Nucleus accumbens (tissue), 56 donors: ENCODE measurements around the gene SLC16A9.

ENCODE experiments used
- DNase-seq, 56 donors: peaks; one replicate each; lab custom pipeline; 2025; lab: John Stamatoyannopoulos, UW

Gene SLC16A9

DNA sequence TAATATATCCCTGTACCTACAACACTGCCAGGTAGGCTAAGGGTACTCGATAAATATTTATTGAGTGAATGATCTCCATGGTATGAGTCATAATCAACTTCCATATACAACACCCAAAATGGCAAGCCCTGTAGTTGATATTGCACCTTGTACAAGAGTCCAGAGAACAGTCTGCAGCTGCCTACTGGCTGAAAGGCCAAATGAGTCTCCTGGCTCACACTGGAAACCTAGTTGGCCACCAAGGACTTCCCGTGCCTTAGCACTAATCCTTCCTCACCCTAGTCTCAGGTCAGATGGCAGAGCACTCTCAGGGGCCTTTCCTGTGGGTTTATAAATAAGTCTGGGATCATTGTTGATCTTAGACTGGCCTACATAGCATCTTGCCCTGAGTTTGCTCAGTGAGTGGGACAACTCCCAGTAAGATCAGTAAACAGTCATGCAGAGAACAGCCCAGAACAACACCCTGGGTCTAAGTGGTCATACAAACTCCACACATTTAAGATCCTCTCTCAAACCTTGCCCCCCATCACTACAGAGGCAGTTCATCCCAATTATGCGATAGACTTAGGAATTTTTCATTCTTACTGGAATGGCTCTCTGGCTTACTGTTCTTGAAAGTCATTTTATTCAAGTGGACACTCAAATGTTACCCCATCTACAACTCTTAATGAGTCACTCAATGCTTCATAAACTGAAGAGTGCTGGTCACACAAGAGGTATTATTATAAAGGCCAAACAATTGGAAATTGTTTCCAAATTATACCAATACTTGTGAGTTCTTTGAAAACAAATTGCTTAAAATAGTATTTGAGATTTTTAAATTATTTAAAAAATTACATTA, 14.7 kb upstream of the SLC16A9 start:
- DNase-seq = no peak

DNA sequence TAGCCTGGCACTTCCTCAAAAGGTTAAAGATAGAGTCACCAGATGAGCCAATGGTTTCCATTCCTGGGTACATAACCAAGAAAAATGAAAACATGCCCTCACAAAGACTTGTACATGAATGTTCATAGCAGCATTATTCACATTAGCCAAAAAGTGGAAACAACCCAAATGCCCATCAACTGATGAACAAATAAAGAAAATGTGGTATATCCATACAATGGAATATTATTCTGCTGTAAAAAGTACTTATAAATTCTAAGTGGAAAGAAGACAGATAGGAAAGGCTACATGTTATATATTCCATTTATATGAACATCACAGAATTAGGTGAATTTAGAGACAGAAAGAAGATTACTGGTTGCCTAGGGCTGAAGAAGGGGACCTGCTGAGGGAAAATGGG, 10.7 kb upstream of the SLC16A9 start:
- DNase-seq = no peak

DNA sequence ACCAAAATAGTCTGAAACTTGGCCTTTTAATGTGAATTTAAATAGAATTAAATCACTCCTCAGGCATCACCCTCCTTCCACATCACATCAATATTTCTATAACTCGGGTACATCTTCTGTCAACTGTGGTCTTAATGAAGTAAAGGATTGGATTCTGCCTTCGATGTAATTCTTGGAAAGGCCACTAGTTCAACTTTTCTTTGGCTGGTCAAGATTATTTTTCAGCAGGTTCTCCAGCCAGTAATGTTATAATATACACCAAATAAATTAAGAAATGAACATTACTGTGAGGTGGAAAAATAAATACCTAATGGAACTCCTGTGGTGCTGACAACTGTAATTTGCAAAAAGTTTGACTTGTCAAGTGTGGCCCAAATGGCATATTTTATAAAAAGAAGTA, 9.7 kb upstream of the SLC16A9 start:
- no peak for DNase-seq

DNA sequence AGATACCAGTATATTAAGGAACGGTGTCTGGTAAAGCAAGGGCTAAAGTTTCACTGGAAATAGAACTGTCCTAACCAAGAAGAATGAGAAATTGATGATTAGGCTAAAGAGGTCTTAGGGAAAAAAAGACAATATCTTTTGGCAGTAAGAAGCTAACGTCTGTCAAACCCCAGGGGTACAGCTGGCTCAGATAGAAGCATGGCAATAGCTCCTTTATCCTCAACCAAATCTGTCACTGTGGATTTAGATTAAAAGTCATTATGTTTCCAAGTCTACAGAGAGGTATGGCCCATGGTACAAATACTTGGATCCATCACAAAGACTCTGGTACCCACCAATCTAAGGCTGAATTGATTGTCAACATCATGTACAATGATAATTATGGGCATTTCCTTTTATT, 8.6 kb upstream of the SLC16A9 start:
- no peak for DNase-seq

DNA sequence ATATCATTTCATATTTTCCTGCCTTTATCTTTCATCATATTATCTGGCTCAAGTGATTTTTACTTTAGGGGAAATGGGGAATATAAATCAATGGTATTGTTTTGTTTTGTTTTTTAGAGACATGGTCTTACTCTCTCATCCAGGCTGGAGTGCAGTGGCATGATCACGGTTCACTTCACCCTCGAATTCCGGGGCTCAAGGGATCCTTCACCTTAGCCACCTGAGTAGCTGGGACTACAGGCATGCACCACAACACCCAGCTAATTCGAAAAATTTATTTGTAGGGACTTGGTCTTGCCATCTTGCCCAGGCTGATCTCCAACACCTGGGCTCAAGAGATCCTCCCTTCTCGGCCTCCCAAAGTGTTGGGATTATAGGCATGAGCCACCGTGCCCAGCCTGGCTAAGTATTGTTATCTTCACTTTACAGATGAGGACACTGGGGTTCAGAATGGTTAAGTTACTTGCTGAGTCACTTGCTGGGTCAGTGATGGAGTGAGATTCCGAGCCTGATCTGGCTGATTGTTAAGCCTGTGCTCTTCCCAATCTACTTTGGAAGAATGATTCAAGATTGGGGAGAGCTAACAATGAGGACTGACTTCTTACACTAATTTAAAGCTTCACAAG, 3.7 kb upstream of the SLC16A9 start:
- DNase-seq = no peak

DNA sequence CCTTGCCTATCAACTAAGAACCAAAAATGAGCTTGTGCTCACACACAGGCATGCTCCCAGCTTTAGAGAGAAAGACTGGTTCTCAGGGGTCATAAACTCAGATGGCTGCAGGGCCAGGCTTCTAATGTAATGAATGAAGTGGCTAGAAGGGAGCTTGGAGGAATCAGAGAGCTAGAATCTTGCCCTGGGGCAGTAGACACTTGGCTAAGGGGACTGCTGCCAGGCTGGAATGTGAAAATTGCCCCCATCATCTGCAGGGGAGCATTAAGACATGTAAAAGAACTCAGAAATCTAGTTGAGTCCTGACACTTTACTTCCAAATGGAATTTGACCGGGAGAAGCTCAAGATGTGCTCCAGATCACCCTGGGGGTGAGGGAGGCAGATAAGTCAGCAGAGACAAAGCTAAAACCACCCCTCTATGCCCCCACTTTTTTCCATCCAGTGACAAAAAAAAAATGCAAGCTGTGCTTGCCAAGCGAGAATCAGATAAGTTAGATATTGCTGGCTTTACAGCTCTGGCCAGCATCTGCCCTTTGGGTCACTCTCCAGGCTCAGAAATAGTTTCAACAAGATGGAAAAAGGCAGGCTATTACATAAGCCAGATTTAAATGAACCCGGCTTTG, 2.3 kb upstream of the SLC16A9 start:
- no peak for DNase-seq

DNA sequence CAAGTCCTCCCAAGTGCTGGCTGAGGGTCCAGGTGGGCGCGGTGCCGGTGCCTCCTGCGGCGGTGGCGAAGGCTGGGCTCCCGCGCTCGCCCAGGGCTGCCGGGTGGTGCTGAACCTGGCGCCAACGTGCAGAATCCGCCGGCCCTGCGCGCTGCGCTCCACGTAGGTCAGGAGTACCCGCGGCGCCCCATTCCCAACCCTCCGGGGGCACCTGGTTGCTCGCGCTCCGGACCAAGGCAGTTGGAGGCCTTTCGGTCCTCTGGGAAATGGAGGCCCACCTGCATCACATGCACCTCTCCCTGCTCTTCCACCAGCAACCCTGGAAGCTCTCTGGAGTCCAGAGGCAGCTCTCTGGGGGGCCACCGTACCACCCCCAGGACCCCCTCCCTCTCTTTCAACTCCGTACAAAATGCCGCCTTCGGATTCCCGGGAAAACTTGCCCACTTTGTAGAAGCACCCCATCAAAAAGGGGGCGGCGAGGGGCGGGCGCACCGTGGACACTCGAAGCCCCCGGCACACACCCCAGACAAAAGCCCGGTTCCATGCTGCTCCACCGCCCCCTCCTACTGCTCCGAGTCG, 745 bp downstream of the SLC16A9 start:
- peak in 15 of 56 donors; percentile 1 to 32 (median 6) for DNase-seq

DNA sequence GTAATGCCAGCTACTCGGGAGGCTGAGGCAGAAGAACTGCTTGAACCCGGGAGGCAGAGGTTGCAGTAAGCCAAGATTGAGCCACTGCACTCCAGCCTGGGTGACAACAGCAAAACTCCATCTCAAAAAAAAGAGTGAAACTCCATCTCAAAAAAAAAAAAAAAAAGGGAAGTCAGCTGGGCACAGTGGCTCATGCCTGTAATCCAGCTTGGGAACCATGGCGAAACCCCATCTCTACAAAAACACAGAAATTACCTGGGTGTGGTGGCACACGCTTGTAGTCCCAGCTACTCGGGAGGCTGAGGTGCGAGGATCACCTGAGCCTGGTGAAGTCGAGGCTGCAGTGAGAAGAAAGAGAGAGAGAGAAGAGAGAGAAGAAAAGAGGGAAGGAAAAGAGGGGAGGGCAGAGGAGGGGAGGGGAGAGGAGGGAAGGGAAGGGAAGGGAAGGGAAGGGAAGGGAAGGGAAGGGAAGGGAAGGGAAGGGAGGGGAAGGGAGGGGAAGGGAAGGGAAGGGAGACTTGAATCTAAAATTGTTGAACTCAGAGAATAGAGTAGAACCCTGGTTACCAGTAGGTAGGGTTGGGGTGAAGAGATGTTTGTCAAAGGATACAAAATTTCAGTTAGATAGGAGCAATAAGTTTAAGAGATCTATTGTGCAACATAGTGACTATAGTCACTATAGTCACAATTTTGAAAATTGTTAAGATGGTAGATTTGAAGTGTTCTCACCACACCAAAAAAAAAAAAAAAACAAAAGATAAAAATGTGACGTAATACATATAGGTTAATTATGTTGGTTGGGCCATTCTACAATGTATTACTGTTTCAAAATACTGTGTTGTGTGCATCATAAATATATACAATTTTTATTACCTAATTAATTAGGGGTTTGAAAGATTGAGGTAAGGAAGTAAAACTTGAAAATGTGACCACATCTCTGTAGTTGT, 2.5 kb downstream of the SLC16A9 start:
- DNase-seq = no peak

DNA sequence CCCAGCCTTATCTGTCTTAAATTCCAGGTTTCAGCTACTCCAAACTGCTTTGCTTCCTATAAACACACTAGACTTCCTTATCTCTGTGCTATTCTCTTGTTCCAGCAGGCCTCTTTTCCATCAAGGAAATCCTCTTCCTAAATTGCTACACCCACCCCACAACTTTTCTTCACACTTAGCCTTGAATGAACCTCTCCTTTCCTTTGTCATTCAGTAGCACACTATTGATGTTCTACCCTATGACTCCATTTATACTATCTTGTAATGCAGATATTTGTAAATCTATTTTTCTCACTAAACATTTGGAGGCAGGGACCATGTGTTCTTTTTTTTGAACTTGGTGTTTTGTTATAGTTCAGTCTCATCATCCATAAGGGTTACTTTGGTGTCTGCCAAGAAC, 3.7 kb downstream of the SLC16A9 start:
- DNase-seq = no peak

DNA sequence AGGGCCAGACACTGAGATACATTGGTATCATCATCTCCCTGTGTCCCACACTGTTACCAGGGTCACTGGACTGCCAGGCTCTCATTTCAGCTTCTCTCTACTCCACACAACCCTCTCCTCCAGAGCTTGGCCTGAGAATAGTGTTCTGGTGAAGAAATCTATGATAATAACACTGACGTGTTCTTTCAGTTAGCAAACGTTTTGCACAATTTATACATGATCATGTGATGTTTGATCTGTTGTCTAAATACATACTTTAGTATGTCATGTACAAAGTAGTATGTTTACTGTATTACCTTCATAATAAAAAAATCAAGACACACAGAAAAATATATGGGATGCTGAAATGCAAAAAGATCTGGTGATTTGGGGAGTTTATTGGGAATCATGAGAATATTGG, 5.0 kb downstream of the SLC16A9 start:
- DNase-seq = no peak

DNA sequence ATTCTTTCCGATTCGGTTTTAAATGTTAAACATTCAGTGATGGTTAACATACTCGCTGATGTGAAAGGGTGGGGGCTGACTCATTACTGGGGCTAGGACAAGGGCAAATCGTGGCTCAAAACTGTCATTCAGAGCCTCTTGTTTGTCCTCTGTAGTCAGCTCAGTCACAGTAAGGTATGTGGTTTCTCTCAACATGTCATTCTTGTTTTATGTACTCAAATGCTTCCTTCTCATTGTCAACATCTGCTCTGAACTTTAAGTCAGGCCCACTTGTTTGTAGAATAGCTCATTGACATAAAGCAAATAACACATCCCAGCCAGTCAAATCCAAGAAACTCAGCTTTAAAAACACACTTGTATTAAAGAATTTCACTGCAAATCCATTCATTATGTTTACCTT, 7.3 kb downstream of the SLC16A9 start:
- DNase-seq = no peak

DNA sequence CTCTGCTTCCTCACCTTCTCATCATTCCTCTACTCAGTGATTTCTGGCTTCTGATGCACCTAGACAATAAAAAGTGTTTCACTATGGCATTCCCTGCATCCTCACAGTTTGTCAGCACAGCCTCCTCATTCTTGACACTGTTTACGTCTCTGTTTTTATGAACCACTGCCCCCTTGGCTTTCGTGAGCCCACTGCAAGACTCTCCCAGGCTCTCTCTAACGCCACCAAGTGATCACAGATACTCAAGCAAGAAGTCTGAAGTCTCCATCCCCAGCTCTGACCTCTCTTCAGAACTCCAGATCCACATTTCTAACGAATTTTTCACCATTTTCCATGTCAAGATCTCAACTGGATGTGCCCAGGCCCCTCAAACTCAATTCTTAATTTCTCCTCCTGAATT, 8.9 kb downstream of the SLC16A9 start:
- DNase-seq = no peak

DNA sequence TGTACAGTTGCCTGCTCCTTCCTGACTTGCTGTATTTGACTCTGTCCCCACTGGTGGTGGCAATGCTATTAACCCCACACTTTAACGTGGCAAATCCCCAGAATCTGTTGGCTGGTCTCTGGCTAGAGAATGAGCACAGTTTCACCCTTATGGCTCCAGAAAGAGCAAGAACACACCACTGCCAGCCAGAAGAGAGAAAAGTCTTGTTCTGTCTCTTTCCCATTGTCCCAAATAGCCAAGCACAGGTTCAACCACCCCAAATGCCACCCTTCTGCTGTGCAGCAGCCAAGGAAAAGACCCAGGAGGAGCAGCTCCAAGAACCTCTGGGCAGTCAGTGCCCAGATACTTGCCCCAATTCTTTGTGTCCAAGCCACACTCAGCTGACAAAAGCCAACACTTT, 11.3 kb downstream of the SLC16A9 start:
- DNase-seq = peak in 21 of 56 donors; percentile 4 to 65 (median 15)

DNA sequence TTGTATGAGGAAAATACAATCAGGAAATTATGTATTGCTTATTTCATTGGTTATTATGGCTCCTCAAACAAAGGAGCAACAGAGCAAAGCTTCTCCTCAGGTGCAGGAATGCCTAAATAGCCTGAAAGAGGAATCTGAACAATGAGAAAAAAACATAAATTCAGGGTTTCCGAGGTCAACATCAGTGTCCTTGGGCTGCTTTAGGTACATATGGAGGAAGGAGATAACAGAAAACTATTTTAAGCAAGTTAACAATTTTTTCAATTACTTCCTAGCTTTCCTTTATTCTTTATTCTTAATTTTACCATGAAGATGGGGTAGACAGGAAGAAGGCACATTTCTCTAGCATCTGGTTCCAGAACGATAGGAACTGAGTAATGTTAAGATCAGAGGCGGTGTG, 14.0 kb downstream of the SLC16A9 start:
- no peak for DNase-seq

DNA sequence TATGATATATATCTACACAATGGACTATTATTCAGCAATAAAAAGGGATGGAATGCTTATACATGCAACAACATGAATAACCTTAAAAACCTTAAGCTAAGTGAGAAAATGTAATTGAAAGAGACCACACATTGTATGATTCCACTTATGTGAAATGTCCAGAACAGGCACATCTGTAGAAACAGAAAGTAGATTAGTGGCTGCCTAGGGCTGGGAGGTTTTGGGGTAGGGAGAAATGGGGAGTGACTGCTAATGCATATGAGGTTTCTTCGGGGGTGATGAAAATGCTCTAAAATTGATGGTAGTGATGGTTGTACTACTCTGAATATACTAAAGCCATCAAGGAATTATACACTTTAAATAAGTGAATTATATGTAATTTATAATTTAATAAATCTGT, 14.7 kb downstream of the SLC16A9 start:
- DNase-seq = no peak

DNA sequence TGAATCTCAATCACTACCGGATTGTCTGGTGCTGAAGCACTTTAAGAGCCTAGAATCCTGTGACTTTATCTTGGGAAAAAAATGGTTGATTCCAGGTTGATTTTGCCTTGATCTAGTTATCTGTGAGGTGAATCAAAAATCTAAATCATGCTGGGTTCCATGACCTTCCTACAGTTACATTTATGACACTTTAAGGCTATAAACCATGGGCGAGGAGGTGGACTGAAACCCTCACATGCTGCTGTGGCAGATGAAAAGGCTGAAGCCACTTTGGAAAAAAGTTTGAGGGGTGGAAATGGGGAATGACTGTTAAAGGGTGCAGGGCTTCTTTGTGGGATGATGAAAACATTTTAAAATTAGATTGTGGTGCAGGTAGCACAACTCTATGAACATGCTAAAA, 17.5 kb downstream of the SLC16A9 start:
- DNase-seq = no peak

DNA sequence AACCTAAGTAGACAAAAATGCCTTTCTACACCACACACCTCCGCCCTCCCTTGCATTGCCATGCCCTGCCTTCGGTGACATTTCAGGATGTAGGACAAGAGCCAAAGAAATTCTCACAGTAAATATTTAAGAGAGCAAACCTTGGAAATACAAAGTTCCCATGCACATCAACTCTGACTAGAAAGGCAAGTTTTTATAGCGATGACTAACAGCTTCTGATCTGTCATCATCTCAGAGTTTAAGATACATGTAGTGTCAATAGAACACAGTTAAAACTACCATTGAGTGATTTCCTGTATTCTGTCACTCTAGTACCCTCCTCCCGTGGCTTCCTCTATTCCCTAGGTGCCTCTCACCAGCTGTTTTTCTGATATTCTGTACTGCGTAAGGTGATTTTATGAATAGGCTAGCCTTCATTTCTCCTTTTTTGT, 20.7 kb downstream of the SLC16A9 start:
- DNase-seq = no peak

DNA sequence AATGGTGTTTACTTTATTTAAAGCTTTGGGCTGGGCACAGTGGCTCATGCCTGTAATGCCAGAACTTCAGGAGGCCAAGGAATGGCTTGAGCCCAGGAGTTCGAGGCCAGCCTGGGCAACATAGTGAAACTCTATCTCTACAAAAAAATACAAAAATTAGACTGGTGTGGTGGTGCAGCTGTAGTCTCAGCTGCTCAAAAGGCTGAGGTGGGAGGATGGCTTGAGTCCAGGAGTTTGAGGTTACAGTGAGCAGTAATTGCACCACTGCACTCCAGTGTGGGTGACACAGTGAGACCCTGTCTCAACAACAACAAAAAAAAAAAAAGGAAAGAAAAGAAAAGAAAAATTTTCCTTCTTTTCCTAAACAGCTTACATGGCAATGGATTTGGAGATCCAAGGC, 22.0 kb downstream of the SLC16A9 start:
- DNase-seq = no peak

DNA sequence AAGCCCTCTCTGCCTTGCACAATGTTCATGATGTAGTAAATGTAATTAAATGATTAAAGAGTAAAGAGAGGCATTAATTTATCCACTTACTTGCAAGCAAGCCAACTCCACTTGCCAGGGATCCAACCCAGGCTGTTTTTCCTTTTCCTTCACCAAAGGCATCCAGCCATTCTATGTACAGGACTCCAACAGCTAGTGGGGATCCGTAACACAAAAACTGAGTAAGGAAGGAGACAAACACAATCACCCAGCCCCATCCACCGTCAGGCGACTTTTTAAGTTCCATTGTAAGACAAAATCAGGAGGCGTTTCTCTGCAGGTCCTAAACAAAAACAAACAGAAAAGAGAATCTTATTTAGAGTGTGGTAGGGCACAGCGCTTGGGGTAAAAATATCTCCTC, 25.6 kb downstream of the SLC16A9 start:
- no peak for DNase-seq
